Suppressor macrophage treated with lipopolysaccharide for 1 hour (primary cell): ENCODE results near the gene ZNF556.

Experiments
- DNase-seq, 3 donors: peaks; one replicate each; pipeline ENCODE4 v3.0.0-alpha.2; 2020 to 2022

ZNF556 gene

GRCh38 chr19:2867025-2867991 is at the start of gene ZNF556:
Gene ZNF556 (plus strand): TSS chr19:2867335. CDS start chr19:2867422, 87 bp downstream.
- DNase-seq, result peak in 1 of 3 donors; percentile 2

GRCh38 chr19:2819540-2820111 is 47.5 kb upstream of the ZNF556 start, which contains the start of gene ZNF554:
Gene ZNF554 (plus strand): TSS chr19:2819868. CDS start chr19:2820072, 204 bp downstream.
- peak; percentile 98 to 100 (median 99) for DNase-seq

DNA sequence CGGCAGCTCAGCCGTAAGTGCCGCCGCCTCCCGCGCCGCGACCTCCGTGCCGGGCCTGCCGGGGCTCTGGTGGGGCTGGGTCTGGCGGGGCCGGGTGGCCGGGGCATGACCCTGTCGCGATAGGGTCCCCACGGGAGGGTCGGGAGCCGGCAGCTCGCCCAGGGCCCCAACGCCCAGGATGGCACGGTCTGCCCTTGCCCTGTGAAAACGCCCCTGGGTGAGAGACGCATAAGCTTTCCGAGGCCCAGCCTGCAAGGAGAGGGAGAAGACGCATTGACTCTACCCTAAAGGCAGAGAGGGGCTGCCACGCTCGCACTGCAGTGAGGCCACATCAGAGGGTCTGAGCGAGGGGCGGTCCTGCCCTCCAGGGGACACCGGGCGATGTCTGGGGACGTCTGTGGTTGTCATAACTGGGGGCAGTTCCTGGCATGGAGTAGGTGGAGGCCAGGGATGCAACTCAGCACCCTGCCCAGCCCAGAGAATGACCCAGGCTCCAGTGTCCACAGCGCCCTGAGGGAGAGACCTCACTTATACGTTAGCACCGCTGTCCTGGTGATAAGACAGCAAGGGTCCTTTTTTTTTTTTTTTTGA is 46.9 kb upstream of the ZNF556 start:
- peak in 1 of 3 donors; percentile 18 for DNase-seq

- DNase-seq, result no peak
These were observed 44.3 kb upstream of the ZNF556 start for GRCh38 chr19:2822846-2823245.

GRCh38 chr19:2823646-2824045 is 43.5 kb upstream of the ZNF556 start:
- no peak for DNase-seq

DNA sequence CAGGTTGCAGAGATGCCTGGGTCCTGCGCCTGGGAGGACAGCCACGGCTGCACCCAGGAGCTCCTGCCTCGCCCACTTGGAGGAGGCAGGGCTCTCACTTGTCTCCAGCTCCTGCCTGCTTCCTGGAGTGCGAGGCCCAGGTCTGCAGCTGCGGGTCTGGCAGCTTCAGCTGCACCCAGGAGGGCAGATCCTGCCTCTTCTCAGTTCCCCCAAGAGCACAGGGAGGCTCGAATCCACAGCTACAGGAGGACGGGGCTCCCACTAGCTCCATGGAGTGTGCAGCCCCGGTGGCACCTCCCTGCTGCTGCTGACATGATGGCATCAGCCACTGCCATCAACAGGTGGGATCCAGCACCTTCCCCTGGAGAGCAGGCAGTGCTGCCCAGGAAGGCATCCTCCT is 43.0 kb upstream of the ZNF556 start:
- no peak for DNase-seq

- no peak for DNase-seq
These were observed 40.1 kb upstream of the ZNF556 start for GRCh38 chr19:2827022-2827421.

DNA sequence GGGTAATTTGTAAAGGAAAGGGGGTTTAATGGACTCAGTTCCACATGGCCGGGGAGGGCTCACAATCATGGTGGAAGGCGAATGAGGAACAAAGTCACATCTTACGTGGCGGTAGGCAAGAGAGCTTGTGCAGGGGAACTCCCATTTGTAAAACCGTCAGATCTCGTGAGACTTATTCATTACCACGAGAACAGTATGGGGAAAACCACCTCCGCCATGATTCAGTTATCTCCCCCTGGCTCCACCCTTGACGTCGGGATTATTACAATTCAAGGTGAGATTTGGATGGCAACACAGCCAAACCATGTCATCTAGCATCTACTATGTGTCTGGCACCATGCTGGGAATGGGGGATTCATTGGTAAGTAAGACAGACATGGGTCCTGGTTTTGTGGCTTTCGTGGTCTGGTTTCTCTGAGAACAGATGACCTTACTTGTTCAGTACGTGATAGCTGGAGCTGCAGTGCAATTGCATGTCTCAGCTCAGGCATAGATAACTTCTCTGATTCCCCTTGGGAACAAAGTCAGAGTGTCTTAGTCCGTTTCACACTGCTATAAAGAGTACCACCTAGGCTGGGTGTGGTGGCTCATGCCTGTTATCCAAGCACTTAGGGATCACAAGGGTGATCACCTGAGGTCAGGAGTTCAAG is 39.2 kb upstream of the ZNF556 start:
- no peak for DNase-seq

DNA sequence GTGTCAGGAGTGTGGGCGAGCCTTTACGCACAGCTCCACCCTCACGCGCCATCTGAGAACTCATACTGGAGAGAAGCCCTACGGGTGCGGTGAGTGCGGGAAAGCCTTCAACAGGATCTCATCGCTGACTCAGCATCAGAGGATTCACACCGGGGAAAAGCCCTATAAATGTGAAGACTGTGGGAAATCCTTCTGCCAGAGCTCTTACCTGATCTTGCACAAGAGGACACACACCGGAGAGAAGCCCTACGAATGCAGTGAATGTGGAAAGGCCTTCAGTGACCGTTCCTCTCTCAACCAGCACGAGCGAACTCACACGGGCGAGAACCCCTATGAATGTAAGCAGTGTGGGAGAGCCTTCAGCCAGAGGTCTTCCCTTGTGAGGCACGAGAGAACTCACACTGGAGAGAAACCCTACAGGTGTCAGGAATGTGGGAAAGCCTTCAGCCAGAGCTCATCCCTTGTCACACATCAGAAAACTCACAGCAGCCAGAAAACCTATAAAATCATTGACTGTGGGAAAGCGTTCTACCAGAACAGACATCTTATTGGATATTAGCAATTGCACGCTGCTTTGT is 32.8 kb upstream of the ZNF556 start:
- peak in 1 of 3 donors; percentile 16 for DNase-seq

DNA sequence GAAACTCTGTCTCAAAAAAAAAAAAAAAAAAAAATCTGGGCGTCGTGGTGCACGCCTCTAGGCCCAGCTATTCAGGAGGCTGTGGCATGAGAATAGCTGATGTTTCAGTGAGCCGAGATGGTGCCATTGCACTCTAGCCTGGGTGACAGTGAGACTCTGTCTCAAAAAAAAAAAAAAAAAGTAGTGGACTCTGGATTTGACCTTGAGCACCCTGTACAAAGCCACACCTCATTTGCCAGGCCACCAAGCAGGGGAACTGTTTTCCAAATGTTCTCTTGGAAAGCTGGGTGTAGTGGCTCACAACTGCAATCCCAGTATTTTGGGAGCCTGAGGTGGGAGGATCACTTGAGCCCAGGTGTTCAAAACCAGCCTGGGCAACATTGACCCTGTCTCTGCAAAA is 29.7 kb upstream of the ZNF556 start:
- DNase-seq, result no peak

DNA sequence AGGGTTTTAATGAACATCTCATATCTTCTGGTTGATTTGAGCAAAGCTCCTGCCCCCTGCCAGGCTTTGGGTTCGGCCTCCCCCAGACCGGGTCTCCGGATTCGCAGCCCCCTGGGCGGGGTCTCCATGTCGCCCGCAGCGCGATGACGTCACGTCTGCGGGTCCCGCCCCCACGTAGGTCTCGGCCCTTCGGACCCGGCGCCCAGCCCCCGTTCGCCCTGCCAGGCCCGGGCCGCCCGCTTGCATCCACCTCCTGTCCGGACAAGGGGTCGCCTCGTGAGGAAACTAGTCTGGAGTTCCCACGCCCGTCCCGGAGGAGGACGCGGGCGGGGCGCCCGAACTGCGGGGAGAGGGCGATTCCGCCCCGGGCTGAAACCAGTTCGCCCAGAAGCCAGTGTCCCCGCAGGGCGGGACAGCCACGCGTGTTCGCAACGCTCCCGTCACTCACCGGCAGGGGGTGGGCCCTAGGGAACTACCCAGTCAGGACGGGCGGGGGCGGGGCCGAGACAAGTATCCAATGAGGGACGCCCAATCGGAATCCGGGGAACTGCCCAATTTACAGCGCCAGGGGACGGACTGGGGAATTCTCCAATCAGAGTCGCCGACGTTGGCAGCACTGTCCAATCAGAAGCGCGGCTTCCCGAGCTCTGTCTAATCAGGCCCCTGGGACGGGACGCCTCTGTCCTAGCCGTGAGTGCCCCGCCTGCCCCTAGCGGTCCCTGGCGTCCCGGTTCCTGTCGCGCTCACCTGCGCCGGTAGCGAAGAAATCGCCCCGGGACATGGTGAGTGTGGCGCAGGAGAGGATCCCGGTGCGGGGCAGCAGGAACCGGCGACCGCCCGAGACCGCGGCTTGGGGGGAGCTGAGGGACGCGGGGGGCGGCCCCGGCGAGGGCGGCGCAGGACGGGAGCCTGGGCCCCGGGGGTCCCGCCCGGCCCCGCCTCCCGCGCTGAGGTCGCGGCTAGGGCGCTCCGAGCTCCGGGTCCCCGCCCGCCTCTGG is 26.0 kb upstream of the ZNF556 start, which contains the start of gene ZNF555:
Gene ZNF555, plus strand, starts transcription at position 682 of the 998 bp plus-strand sequence. Its CDS starts 98 bp downstream, at position 780.
- peak; percentile 99 to 100 (median 99) for DNase-seq

DNA sequence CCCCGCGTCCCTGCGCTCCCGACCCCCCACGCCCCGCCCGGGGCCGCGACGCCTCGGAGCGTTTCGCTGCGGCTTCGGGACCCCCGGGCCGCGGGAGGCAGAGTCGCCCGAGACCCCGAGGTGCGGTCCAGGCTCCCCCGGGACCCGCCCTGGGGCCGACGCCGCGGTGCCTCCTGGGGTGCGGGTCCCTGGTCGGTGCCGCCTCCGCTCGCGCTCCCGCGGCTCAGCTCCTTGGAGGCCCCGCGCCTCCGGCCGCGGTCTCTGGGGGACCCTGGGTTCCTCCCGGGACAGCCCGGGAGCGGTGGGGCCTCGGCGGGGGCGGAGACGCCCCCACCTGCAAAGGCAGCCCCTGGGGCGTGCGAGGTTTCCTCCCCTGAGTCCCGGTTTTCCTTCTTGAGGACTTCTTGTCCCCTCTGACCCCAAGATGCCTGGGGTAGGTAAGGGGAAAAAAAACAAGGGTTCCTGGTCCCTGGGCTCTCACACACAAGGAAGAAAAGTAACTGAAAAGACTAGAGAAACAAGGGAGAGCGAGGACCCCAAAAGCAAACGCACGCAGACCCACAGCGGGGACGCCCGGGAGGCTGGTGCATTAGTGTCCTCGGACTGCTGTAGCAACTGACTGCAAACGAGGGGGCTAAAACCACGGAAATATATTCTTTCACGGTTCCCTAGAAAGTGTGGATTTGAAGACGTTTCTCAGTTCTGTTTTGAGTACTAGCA is 25.1 kb upstream of the ZNF556 start:
- peak in 1 of 3 donors; percentile 37 for DNase-seq

DNA sequence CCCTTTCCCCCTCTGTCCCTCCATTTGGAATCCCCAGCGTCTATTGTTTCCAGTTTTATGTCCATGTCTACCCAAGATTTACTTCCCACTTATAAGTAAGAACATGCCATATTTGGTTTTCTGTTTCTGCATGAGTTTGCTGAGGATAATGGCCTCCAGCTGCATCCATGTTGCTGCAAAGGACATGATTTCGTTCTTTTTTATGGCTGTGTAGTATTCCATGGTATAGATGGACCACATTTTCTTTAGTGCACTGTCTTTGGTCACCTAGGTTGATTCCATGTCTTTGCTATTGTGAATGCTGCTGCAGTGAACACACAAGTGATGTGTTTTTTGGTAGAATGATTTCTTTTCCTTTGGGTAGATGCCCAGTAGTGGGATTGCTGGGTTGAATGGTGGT is 22.0 kb upstream of the ZNF556 start:
- no peak for DNase-seq

DNA sequence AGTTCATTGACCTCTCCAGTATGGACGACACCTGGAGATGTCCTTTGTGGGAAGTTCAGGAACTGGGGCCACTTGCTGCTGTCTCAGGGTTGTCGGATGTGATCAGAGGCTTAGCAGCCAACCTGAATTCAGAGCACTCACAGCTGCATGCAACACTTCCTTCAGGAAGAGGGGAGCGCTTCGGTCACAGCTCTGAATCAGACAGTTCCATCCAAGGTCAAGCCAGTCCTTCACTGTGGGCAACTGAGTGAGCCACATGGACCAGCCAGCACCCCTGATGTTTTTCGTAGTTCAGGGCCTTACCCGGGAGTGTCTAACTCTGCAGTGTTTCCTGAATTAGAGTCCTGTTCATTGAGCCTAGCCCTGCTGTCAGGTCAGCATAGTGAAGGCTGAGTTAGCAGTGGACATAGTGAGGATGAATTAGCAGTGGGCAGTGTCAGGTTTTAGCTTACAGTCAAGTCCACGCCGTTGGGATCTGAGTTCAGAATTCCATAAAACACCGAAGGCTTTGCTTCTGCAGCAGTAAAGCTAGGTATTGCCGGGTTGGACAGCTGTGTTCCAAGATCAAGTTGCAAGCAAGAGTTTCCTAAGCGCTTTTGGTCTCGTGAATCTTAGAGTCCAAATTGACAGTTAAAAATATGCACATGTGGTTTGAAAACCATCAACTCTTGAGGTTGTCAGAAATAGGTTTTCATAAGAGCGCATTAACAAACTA is 20.8 kb upstream of the ZNF556 start:
- no peak for DNase-seq

DNA sequence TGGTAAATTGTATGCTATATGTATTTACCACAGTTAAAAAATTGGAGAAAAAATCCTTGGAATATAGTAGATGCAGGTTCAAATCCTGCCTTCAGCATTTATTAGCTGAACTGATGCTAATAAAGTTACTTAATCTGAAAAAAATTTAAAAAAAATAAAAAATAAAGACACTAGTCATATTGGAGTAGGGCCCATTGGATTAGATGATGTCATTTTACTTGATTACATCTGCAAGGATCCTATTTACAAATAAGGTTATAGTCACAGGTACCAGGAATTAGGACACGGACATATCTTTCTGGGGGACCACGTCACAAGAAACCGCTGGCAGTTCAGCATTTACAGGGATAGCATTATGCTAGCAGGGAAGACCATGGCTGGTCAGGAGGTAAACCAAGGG is 19.6 kb upstream of the ZNF556 start:
- DNase-seq, result no peak

DNA sequence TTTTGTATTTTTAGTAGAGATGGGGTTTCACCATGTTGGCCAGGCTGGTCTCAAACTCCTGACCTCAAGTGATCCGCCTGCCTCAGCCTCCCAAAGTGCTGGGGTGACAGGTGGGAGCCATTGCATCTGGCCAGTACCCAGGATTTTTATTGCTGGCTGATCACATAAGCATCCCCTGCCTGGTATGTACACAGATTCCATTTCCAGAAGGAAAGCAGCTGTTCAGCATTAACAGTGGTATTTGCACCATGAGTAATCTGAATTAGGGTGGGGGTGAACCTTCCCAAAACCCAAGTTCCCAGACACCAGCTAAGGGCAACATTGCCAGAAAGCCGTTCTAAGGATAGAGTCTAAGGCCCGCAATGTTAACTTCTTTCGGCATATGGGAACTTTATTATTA is 18.5 kb upstream of the ZNF556 start:
- DNase-seq, result no peak

- no peak for DNase-seq
These were observed 16.7 kb upstream of the ZNF556 start for GRCh38 chr19:2850256-2850925.

GRCh38 chr19:2852598-2852997 is 14.5 kb upstream of the ZNF556 start:
- no peak for DNase-seq

GRCh38 chr19:2853015-2853606 is 14.0 kb upstream of the ZNF556 start:
- DNase-seq, result no peak
